Measurements from ENCODE around the gene TICAM1.

DNA sequence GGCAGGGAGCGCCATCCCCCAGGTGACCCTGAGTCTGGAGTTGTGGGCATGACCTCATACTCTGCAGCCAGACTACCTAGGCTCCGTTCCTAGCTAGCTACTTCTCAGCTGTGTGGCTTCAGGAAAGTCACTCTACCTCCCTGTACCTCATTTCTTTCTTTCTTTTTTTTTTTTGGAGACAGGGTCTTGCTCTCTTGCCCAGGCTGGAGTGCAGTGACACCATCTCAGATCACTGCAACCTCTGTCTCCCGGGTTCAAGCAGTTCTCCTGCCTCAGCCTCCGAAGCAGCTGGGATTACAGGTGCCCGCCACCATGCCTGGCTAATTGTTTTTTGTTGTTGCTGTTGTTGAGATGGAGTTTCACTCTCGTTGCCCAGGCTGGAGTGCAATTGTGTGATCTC lies 21.0 kb upstream of the TICAM1 start:
- TF ChIP-seq, protein P1, sequence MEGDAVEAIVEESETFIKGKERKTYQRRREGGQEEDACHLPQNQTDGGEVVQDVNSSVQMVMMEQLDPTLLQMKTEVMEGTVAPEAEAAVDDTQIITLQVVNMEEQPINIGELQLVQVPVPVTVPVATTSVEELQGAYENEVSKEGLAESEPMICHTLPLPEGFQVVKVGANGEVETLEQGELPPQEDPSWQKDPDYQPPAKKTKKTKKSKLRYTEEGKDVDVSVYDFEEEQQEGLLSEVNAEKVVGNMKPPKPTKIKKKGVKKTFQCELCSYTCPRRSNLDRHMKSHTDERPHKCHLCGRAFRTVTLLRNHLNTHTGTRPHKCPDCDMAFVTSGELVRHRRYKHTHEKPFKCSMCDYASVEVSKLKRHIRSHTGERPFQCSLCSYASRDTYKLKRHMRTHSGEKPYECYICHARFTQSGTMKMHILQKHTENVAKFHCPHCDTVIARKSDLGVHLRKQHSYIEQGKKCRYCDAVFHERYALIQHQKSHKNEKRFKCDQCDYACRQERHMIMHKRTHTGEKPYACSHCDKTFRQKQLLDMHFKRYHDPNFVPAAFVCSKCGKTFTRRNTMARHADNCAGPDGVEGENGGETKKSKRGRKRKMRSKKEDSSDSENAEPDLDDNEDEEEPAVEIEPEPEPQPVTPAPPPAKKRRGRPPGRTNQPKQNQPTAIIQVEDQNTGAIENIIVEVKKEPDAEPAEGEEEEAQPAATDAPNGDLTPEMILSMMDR (IDR thresholded peaks at IDR 0.05): no peak
- TF ChIP-seq SIN3A (IDR thresholded peaks at IDR 0.05; ENCODE audit: borderline replicate concordance, insufficient read depth, low read depth, low read length) (no peak), POLR2AphosphoS5 (IDR thresholded peaks at IDR 0.05; ENCODE audit: low read depth, low read length) (no peak)
- TF ChIP-seq, protein P2, sequence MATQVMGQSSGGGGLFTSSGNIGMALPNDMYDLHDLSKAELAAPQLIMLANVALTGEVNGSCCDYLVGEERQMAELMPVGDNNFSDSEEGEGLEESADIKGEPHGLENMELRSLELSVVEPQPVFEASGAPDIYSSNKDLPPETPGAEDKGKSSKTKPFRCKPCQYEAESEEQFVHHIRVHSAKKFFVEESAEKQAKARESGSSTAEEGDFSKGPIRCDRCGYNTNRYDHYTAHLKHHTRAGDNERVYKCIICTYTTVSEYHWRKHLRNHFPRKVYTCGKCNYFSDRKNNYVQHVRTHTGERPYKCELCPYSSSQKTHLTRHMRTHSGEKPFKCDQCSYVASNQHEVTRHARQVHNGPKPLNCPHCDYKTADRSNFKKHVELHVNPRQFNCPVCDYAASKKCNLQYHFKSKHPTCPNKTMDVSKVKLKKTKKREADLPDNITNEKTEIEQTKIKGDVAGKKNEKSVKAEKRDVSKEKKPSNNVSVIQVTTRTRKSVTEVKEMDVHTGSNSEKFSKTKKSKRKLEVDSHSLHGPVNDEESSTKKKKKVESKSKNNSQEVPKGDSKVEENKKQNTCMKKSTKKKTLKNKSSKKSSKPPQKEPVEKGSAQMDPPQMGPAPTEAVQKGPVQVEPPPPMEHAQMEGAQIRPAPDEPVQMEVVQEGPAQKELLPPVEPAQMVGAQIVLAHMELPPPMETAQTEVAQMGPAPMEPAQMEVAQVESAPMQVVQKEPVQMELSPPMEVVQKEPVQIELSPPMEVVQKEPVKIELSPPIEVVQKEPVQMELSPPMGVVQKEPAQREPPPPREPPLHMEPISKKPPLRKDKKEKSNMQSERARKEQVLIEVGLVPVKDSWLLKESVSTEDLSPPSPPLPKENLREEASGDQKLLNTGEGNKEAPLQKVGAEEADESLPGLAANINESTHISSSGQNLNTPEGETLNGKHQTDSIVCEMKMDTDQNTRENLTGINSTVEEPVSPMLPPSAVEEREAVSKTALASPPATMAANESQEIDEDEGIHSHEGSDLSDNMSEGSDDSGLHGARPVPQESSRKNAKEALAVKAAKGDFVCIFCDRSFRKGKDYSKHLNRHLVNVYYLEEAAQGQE (IDR thresholded peaks at IDR 0.05; ENCODE audit: insufficient read depth in 1 of 2, low read depth in 2 of 2, low read length in 1 of 2): no peak

All from Panc1 (cell line).